K562 (cell line): Measurements from ENCODE around the gene VPS13D. TPM values are rescaled to one million over a fixed set of nuclear protein-coding genes. Genes with fewer than 3 reads are reported as not detected.

ENCODE experiments used
- ESRRA ChIP-seq: fragments of 450-650 bp; IDR thresholded peaks from 2 replicates; pipeline ENCODE4 v1.6.1; 2014; ENCODE audit warnings: low read depth, mild to moderate bottlenecking, moderate library complexity, borderline replicate concordance
- HDAC8 ChIP-seq: fragments of 450-650 bp; IDR thresholded peaks from 2 replicates; pipeline ENCODE4 v1.6.1; 2016; ENCODE audit warnings: mild to moderate bottlenecking, missing genetic modification characterization, moderate library complexity, missing compliant biosample characterization
- KLF1 ChIP-seq: fragments of 450-650 bp; IDR thresholded peaks from 2 replicates; pipeline ENCODE4 v1.6.1; 2016; ENCODE audit warnings: missing genetic modification characterization, missing compliant biosample characterization
- MTA2 ChIP-seq: fragments of 450-650 bp; IDR thresholded peaks from 2 replicates; pipeline ENCODE4 v1.6.1; 2016; ENCODE audit warnings: low read depth
- MXD1 ChIP-seq: fragments of 250-450 bp; sonication (Bioruptor Pico); IDR thresholded peaks from 2 replicates; pipeline ENCODE4 v1.8.0; 2021; ENCODE audit warnings: borderline replicate concordance, mild to moderate bottlenecking, moderate library complexity; ENCODE audit not compliant: poor library complexity, severe bottlenecking
- OTX1 ChIP-seq: fragments of 450-650 bp; formaldehyde crosslinking; IDR thresholded peaks from 2 replicates; pipeline ENCODE4 v1.4.0; 2022; ENCODE audit warnings: mild to moderate bottlenecking
- SIN3A ChIP-seq, 2 experiments: fragments of 150-350 bp in 1 of 2; IDR thresholded peaks; 2 replicates each; pipeline ENCODE4 v1.6.1; 2011 to 2016; ENCODE audit warnings: borderline replicate concordance in 2 of 2, low read depth in 2 of 2, low read length in 2 of 2, mild to moderate bottlenecking in 2 of 2, moderate library complexity in 2 of 2; ENCODE audit not compliant: control insufficient read depth in 1 of 2
- TSHZ1 ChIP-seq: fragments of 250-450 bp; sonication (Bioruptor Pico); IDR thresholded peaks from 2 replicates; pipeline ENCODE4 v1.4.0; 2020; ENCODE audit warnings: mild to moderate bottlenecking, moderate library complexity
- ZBTB26 ChIP-seq: fragments of 450-650 bp; formaldehyde crosslinking; IDR thresholded peaks from 2 replicates; pipeline ENCODE4 v1.4.0; 2022; ENCODE audit warnings: missing genetic modification characterization
- ZFP91 ChIP-seq: sonication (generic); formaldehyde crosslinking; IDR thresholded peaks from 2 replicates; pipeline ENCODE4 v1.8.0; 2022; ENCODE audit warnings: mild to moderate bottlenecking, missing genetic modification reagents
- ZNF212 ChIP-seq: fragments of 450-650 bp; formaldehyde crosslinking; IDR thresholded peaks from 2 replicates; pipeline ENCODE4 v1.4.0; 2020; ENCODE audit warnings: mild to moderate bottlenecking
- ZNF518B ChIP-seq: fragments of 250-450 bp; sonication (Bioruptor Pico); IDR thresholded peaks from 2 replicates; pipeline ENCODE4 v1.5.0; 2021; ENCODE audit warnings: mild to moderate bottlenecking, moderate library complexity
- ZNF668 ChIP-seq: fragments of 250-450 bp; sonication (Bioruptor Pico); IDR thresholded peaks from 2 replicates; pipeline ENCODE4 v1.8.0; 2022; ENCODE audit warnings: mild to moderate bottlenecking, inconsistent platforms
- polyA plus RNA-seq, 8 experiments: library from polyadenylated mRNA; depleted of rRNA in 4 of 8; stranded (reverse) in 5 of 8; unstranded in 3 of 8; fragments of >200 nt; fragmentation: Nextera tagmentation in 2 of 8; fragmentation: Illumina TruSeq in 1 of 8; extraction: Ambion mirVana in 2 of 8; extraction: Trizol in 1 of 8; gene quantifications; 2 replicates each; pipeline versions ENCODE4 v1.2.1 to v1.2.3, GENCODE V29; 2011 to 2014; ENCODE audit warnings: inconsistent platforms in 1 of 8, missing spikeins in 1 of 8
- total RNA-seq, 7 experiments: library from RNA; depleted of rRNA in 6 of 7; stranded (reverse); fragments of >200 nt in 6 of 7; fragmentation: Illumina TruSeq in 2 of 7; extraction: Trizol in 2 of 7; gene quantifications; 2 replicates each; pipeline versions ENCODE4 v1.2.1 to v1.2.3, GENCODE V29; 2011 to 2021; ENCODE audit warnings: low replicate concordance in 1 of 7

The VPS13D gene
- total and polyA plus RNA-seq, 9 of the 15 experiments (the other 6 are each of a cell fraction or from before 2014, with no cell fraction given) = 6.1 to 51.5 (median 38.5) TPM

GRCh38 chr1:12406211-12407021 is 176.6 kb downstream of the VPS13D start (continued):
- TF ChIP-seq TSHZ1 (CRISPR knock-in tag) (no peak), MXD1 (no peak), ZNF668 (CRISPR knock-in tag) (no peak), SIN3A (IDR thresholded peaks at IDR 0.05; ENCODE audit: borderline replicate concordance in 2 of 2, control insufficient read depth in 1 of 2, low read depth in 2 of 2, low read length in 2 of 2) (no peak), ZNF212 (CRISPR knock-in tag) (no peak), KLF1 (tag) (no peak), ZFP91 (CRISPR knock-in tag) (no peak), HDAC8 (tag) (no peak), MTA2 (no peak), ESRRA (no peak), OTX1 (CRISPR knock-in tag) (no peak), ZBTB26 (CRISPR knock-in tag) (no peak), ZNF518B (no peak)
